NAMALWA (cell line): ENCODE results near the gene TTI1.

Source experiments
- DNase-seq: peaks from one replicate; pipeline ENCODE4 v3.0.0-alpha.2; 2015; ENCODE audit warnings: low spot score

Gene TTI1

GRCh38 chr20:37987602-37988290 lies 45.5 kb downstream of the TTI1 start:
- no peak for DNase-seq

- DNase-seq: no peak
These were observed 46.2 kb downstream of the TTI1 start for GRCh38 chr20:37986873-37987601.

- no peak for DNase-seq
These were observed 47.0 kb downstream of the TTI1 start for GRCh38 chr20:37986044-37986858.

- DNase-seq: no peak
These were observed 49.1 kb downstream of the TTI1 start for GRCh38 chr20:37984018-37984785.

GRCh38 chr20:37983286-37983685 lies 50.0 kb downstream of the TTI1 start:
- DNase-seq: no peak

- no peak for DNase-seq
These were observed 51.7 kb downstream of the TTI1 start for GRCh38 chr20:37981568-37981967.

GRCh38 chr20:37980876-37981275 lies 52.4 kb downstream of the TTI1 start:
- DNase-seq: no peak

GRCh38 chr20:37980383-37980782 lies 52.9 kb downstream of the TTI1 start:
- no peak for DNase-seq

- no peak for DNase-seq
These were observed 54.0 kb downstream of the TTI1 start for GRCh38 chr20:37979021-37979985.

GRCh38 chr20:37977786-37978185 lies 55.5 kb downstream of the TTI1 start:
- DNase-seq: no peak

- no peak for DNase-seq
These were observed 55.9 kb downstream of the TTI1 start for GRCh38 chr20:37977338-37977737.

GRCh38 chr20:37976887-37977286 lies 56.4 kb downstream of the TTI1 start:
- DNase-seq: no peak

GRCh38 chr20:37973059-37973910 lies 60.0 kb downstream of the TTI1 start:
- DNase-seq: no peak

GRCh38 chr20:37972256-37973058 lies 60.8 kb downstream of the TTI1 start:
- no peak for DNase-seq

GRCh38 chr20:37971561-37972127 lies 61.6 kb downstream of the TTI1 start:
- no peak for DNase-seq

GRCh38 chr20:37970856-37971245 lies 62.4 kb downstream of the TTI1 start:
- no peak for DNase-seq

- DNase-seq: no peak
These were observed 63.1 kb downstream of the TTI1 start for GRCh38 chr20:37969949-37970855.
